Smooth muscle cell (in vitro differentiated cells): ENCODE data around the gene GRID1. TPM values are rescaled to one million over a fixed set of nuclear protein-coding genes. Genes with fewer than 3 reads are reported as not detected.

Source experiments
- DNase-seq: peaks from one replicate; lab custom pipeline; 2025; ENCODE audit not compliant: unreplicated experiment; lab: John Stamatoyannopoulos, UW
- H2AFZ ChIP-seq: fragments of 200-600 bp; sonication (generic); 2 replicates; pipeline ENCODE4 v1.6.0; 2016; ENCODE audit warnings: antibody characterized with exemption, low read depth, mild to moderate bottlenecking
- H3F3A ChIP-seq: fragments of 200-600 bp; sonication (generic); 2 replicates; pipeline ENCODE4 v1.6.0; 2017; ENCODE audit warnings: antibody characterized with exemption, low read depth
- H3K27ac ChIP-seq: fragments of 200-600 bp; sonication (generic); 2 replicates; pipeline ENCODE4 v1.5.1; 2016; ENCODE audit warnings: low read depth, mild to moderate bottlenecking
- H3K27me3 ChIP-seq: fragments of 200-600 bp; sonication (generic); 2 replicates; pipeline ENCODE4 v1.6.1; 2016; ENCODE audit warnings: low read depth, mild to moderate bottlenecking
- H3K36me3 ChIP-seq: fragments of 200-600 bp; sonication (generic); 2 replicates; pipeline ENCODE4 v1.5.1; 2016; ENCODE audit warnings: low read depth
- H3K4me1 ChIP-seq: fragments of 200-600 bp; sonication (generic); 2 replicates; pipeline ENCODE4 v1.5.1; 2016; ENCODE audit warnings: low read depth
- H3K4me2 ChIP-seq: fragments of 200-600 bp; sonication (generic); 2 replicates; pipeline ENCODE4 v1.6.0; 2016; ENCODE audit warnings: mild to moderate bottlenecking
- H3K4me3 ChIP-seq: fragments of 200-600 bp; sonication (generic); 2 replicates; pipeline ENCODE4 v1.5.1; 2016; ENCODE audit warnings: mild to moderate bottlenecking
- H3K79me2 ChIP-seq: fragments of 200-600 bp; sonication (generic); 2 replicates; pipeline ENCODE4 v1.6.0; 2016; ENCODE audit warnings: low read depth, mild to moderate bottlenecking
- H3K9ac ChIP-seq: fragments of 200-600 bp; sonication (generic); 2 replicates; pipeline ENCODE4 v1.6.0; 2016; ENCODE audit warnings: low read depth
- H3K9me3 ChIP-seq: fragments of 200-600 bp; sonication (generic); replicated peaks from 2 replicates; pipeline ENCODE4 v1.5.1; 2016; ENCODE audit warnings: low read depth
- H4K20me1 ChIP-seq: fragments of 200-600 bp; sonication (generic); 2 replicates; pipeline ENCODE4 v1.6.0; 2016; ENCODE audit warnings: low read depth
- WGBS: methylation state at CpG from one replicate; pipeline ENCODE4 v1.1.7; 2016; ENCODE audit warnings: low lambda C conversion rate; 5-methylcytosine and 5-hydroxymethylcytosine counted together
- polyA plus RNA-seq: library from polyadenylated mRNA; unstranded; fragments of >200 nt; fragmentation: Nextera tagmentation; extraction: Ambion mirVana; gene quantifications from 2 replicates; pipeline ENCODE4 v1.2.1, GENCODE V29; 2016
- total RNA-seq: library from RNA; depleted of rRNA; stranded (reverse); fragments of >200 nt; gene quantifications from 2 replicates; pipeline ENCODE4 v1.2.3, GENCODE V29; 2014
- TF ChIP-seq, protein P1 (sequence below): fragments of 200-600 bp; sonication (generic); IDR thresholded peaks from 2 replicates; pipeline ENCODE4 v1.5.1; 2017; ENCODE audit warnings: borderline replicate concordance, mild to moderate bottlenecking, antibody characterized with exemption; ENCODE audit not compliant: insufficient read depth, poor library complexity, severe bottlenecking

GRID1 gene
- total and polyA plus RNA-seq, 2 experiments from 2014 or later, result 4.4 to 7.4 TPM

GRCh38 chr10:86227501-86228258, 138.9 kb downstream of the GRID1 start:
- WGBS, result 94% methylated on average over 5 of the region's 6 CpGs
- no peak overlapping the region for H3K27ac ChIP-seq
- H3F3A ChIP-seq, result no peaks in the 10 kb centered on the region
- no peaks in the 10 kb centered on the region for H3K79me2 ChIP-seq
- H3K27me3 ChIP-seq, result no peaks in the 10 kb centered on the region
- peaks cover 4% of the 10 kb centered on the region for H3K4me1 ChIP-seq
- no peaks in the 10 kb centered on the region for H3K9me3 ChIP-seq
- no peak for DNase-seq
- H3K4me3 ChIP-seq, result no peak overlapping the region
- no peak overlapping the region for H3K4me2 ChIP-seq
- TF ChIP-seq, protein P1, sequence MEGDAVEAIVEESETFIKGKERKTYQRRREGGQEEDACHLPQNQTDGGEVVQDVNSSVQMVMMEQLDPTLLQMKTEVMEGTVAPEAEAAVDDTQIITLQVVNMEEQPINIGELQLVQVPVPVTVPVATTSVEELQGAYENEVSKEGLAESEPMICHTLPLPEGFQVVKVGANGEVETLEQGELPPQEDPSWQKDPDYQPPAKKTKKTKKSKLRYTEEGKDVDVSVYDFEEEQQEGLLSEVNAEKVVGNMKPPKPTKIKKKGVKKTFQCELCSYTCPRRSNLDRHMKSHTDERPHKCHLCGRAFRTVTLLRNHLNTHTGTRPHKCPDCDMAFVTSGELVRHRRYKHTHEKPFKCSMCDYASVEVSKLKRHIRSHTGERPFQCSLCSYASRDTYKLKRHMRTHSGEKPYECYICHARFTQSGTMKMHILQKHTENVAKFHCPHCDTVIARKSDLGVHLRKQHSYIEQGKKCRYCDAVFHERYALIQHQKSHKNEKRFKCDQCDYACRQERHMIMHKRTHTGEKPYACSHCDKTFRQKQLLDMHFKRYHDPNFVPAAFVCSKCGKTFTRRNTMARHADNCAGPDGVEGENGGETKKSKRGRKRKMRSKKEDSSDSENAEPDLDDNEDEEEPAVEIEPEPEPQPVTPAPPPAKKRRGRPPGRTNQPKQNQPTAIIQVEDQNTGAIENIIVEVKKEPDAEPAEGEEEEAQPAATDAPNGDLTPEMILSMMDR, result no peak
- no peak overlapping the region for H2AFZ ChIP-seq
- H3K36me3 ChIP-seq, result no peaks in the 10 kb centered on the region
- H3K9ac ChIP-seq, result no peak overlapping the region
- H4K20me1 ChIP-seq, result peaks cover 10% of the 10 kb centered on the region

GRCh38 chr10:86226781-86227201, 139.8 kb downstream of the GRID1 start:
- DNase-seq, result no peak
- peaks cover 10% of the 10 kb centered on the region for H4K20me1 ChIP-seq
- 95% methylated on average over 3 of the region's 3 CpGs for WGBS
- peaks cover 4% of the 10 kb centered on the region for H3K4me1 ChIP-seq
- no peak overlapping the region for H3K9ac ChIP-seq
- H3F3A ChIP-seq, result no peaks in the 10 kb centered on the region
- TF ChIP-seq, protein P1, result no peak
- H3K36me3 ChIP-seq, result no peaks in the 10 kb centered on the region
- H3K27ac ChIP-seq, result no peak overlapping the region
- no peak overlapping the region for H3K4me2 ChIP-seq
- no peak overlapping the region for H3K4me3 ChIP-seq
- no peaks in the 10 kb centered on the region for H3K9me3 ChIP-seq
- H2AFZ ChIP-seq, result no peak overlapping the region
- no peaks in the 10 kb centered on the region for H3K79me2 ChIP-seq
- H3K27me3 ChIP-seq, result no peaks in the 10 kb centered on the region

GRCh38 chr10:86226016-86226415, 140.6 kb downstream of the GRID1 start:
- no peaks in the 10 kb centered on the region for H3K9me3 ChIP-seq
- no peaks in the 10 kb centered on the region for H3F3A ChIP-seq
- H3K36me3 ChIP-seq, result no peaks in the 10 kb centered on the region
- no peaks in the 10 kb centered on the region for H3K79me2 ChIP-seq
- TF ChIP-seq, protein P1, result no peak
- H3K27ac ChIP-seq, result peak overlapping the region; percentile 75
- no peak for DNase-seq
- no peaks in the 10 kb centered on the region for H3K27me3 ChIP-seq
- H2AFZ ChIP-seq, result no peak overlapping the region
- no peak overlapping the region for H3K9ac ChIP-seq
- H3K4me1 ChIP-seq, result peaks cover 4% of the 10 kb centered on the region
- peaks cover 10% of the 10 kb centered on the region for H4K20me1 ChIP-seq
- no peak overlapping the region for H3K4me3 ChIP-seq
- H3K4me2 ChIP-seq, result no peak overlapping the region
- WGBS, result 93% methylated on average over 8 of the region's 8 CpGs
